ENCODE data around the gene SCAPER. TPM values are rescaled to one million over a fixed set of nuclear protein-coding genes. Genes with fewer than 3 reads are reported as not detected.

SCAPER gene
- total and polyA plus RNA-seq, 4 donors: 3.3 to 18.0 (median 9.9) TPM

DNA sequence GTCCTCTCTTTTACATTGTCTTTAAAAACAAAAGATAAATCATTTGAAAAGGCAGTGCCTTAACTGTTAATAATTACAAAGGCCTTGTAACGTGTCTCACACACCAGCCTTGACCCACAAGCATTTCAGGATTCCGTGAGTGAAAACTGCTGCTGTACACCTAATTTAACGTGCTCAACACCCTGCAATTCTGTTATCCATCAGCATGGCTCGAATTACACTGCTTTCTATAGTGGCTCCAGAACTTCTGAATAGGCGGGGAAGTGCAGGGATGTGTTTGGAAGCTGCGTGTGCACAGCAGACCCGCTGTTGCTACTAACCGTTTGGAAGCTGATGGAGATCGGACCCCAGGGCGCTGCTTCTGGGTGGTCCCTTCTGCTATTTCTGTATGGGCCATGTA lies 584.0 kb downstream of the SCAPER start:
- TF ChIP-seq GABPA (IDR thresholded peaks at IDR 0.05 in 1 of 2, conservative IDR thresholded peaks at IDR 0.05 in 1 of 2) (no peak), YY1 (IDR thresholded peaks at IDR 0.05) (no peak), NR2F2 (IDR thresholded peaks at IDR 0.05) (no peak), SP1 (IDR thresholded peaks at IDR 0.05) (no peak), MAX (IDR thresholded peaks at IDR 0.05) (no peak), RAD21 (IDR thresholded peaks at IDR 0.05) (no peak), HNF4A (conservative IDR thresholded peaks at IDR 0.05) (no peak), HNF4G (IDR thresholded peaks at IDR 0.05) (no peak), TAF1 (conservative IDR thresholded peaks at IDR 0.05) (no peak), REST (IDR thresholded peaks at IDR 0.05) (no peak), FOXA2 (IDR thresholded peaks at IDR 0.05) (no peak), JUND (IDR thresholded peaks at IDR 0.05) (no peak), RXRA (IDR thresholded peaks at IDR 0.05) (no peak), EGR1 (IDR thresholded peaks at IDR 0.05; ENCODE audit: low read depth in 2 of 2) (no peak), FOXA1 (IDR thresholded peaks at IDR 0.05) (no peak)
- TF ChIP-seq, protein P1, sequence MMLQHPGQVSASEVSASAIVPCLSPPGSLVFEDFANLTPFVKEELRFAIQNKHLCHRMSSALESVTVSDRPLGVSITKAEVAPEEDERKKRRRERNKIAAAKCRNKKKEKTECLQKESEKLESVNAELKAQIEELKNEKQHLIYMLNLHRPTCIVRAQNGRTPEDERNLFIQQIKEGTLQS (IDR thresholded peaks at IDR 0.05): no peak
- TF ChIP-seq, protein P2, sequence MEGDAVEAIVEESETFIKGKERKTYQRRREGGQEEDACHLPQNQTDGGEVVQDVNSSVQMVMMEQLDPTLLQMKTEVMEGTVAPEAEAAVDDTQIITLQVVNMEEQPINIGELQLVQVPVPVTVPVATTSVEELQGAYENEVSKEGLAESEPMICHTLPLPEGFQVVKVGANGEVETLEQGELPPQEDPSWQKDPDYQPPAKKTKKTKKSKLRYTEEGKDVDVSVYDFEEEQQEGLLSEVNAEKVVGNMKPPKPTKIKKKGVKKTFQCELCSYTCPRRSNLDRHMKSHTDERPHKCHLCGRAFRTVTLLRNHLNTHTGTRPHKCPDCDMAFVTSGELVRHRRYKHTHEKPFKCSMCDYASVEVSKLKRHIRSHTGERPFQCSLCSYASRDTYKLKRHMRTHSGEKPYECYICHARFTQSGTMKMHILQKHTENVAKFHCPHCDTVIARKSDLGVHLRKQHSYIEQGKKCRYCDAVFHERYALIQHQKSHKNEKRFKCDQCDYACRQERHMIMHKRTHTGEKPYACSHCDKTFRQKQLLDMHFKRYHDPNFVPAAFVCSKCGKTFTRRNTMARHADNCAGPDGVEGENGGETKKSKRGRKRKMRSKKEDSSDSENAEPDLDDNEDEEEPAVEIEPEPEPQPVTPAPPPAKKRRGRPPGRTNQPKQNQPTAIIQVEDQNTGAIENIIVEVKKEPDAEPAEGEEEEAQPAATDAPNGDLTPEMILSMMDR (IDR thresholded peaks at IDR 0.05; ENCODE audit: low read depth, low read length, missing input control): no peak
- TF ChIP-seq, protein P3, sequence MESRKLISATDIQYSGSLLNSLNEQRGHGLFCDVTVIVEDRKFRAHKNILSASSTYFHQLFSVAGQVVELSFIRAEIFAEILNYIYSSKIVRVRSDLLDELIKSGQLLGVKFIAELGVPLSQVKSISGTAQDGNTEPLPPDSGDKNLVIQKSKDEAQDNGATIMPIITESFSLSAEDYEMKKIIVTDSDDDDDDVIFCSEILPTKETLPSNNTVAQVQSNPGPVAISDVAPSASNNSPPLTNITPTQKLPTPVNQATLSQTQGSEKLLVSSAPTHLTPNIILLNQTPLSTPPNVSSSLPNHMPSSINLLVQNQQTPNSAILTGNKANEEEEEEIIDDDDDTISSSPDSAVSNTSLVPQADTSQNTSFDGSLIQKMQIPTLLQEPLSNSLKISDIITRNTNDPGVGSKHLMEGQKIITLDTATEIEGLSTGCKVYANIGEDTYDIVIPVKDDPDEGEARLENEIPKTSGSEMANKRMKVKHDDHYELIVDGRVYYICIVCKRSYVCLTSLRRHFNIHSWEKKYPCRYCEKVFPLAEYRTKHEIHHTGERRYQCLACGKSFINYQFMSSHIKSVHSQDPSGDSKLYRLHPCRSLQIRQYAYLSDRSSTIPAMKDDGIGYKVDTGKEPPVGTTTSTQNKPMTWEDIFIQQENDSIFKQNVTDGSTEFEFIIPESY (IDR thresholded peaks at IDR 0.05): no peak
- no peak for DNase-seq (ENCODE audit: low spot score)
- Histone ChIP-seq H3K4me3 (ENCODE audit: low read depth in 1 of 3, low read length in 3 of 3) (no peak overlapping the region), H3K9ac (ENCODE audit: low read depth in 1 of 2, low read length in 2 of 2) (no peak overlapping the region), H3K4me1 (ENCODE audit: control insufficient read depth in 4 of 4, insufficient read depth in 4 of 4, low read length in 3 of 4) (no peaks in the 10 kb centered on the region), H3K27me3 (ENCODE audit: control insufficient read depth in 4 of 4, insufficient read depth in 4 of 4, low read length in 3 of 4) (no peaks in the 10 kb centered on the region), H3K9me3 (ENCODE audit: control insufficient read depth in 4 of 4, low read length in 3 of 4) (no peaks in the 10 kb centered on the region), H3K27ac (ENCODE audit: low read depth in 1 of 2, low read length in 2 of 2) (no peak overlapping the region), H3K36me3 (ENCODE audit: control insufficient read depth in 4 of 4, insufficient read depth in 3 of 4, low read depth in 1 of 4, low read length in 3 of 4) (no peaks in the 10 kb centered on the region)
- WGBS: 82% methylated on average over 10 of the region's 10 CpGs
